Measurements from ENCODE around the gene DOK7. TPM values are rescaled to one million over a fixed set of nuclear protein-coding genes. Genes with fewer than 3 reads are reported as not detected.

The DOK7 gene
- polyA plus RNA-seq, 1 experiment = not detected

DNA sequence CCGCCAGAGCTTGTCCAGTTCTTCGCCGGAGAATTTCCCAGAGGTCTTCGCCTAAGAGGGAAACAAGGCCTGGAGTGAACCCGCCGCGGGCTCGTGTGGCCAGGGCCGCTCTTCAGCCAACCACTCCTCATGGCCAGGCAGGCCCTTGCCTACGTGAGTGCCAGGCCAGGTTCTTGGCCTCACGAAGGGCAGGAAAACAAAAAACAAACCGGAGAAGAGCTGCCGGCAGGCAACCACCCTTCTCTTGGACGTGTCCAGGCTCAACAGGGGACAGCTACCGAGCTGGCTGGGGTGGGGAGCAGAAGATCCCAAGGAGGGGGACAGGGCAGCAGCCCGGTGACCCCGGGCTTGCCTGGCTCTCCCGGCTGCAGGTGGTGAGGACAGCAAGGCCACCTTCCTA lies 55.8 kb downstream of the DOK7 start:
- TF ChIP-seq, protein P1, sequence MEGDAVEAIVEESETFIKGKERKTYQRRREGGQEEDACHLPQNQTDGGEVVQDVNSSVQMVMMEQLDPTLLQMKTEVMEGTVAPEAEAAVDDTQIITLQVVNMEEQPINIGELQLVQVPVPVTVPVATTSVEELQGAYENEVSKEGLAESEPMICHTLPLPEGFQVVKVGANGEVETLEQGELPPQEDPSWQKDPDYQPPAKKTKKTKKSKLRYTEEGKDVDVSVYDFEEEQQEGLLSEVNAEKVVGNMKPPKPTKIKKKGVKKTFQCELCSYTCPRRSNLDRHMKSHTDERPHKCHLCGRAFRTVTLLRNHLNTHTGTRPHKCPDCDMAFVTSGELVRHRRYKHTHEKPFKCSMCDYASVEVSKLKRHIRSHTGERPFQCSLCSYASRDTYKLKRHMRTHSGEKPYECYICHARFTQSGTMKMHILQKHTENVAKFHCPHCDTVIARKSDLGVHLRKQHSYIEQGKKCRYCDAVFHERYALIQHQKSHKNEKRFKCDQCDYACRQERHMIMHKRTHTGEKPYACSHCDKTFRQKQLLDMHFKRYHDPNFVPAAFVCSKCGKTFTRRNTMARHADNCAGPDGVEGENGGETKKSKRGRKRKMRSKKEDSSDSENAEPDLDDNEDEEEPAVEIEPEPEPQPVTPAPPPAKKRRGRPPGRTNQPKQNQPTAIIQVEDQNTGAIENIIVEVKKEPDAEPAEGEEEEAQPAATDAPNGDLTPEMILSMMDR (IDR thresholded peaks at IDR 0.05; ENCODE audit: insufficient read depth, low read depth, low read length) = no peak
- ChIA-PET POLR2A (no interaction called here), CTCF (interaction anchor here (0.5 kb wide), 1 partner anchor 39 kb away, joined by 3 read pairs; no protein-coding TSS in a partner anchor)
- DNase-seq (ENCODE audit: low read depth) = no peak
- Histone ChIP-seq H3K4me3 (ENCODE audit: low read depth, low read length) (no peak overlapping the region), H3K27me3 (ENCODE audit: control insufficient read depth, insufficient read depth, low read length) (no peaks in the 10 kb centered on the region), H3K36me3 (ENCODE audit: control insufficient read depth, insufficient read depth, low read length) (peaks cover 62% of the 10 kb centered on the region)

DNA sequence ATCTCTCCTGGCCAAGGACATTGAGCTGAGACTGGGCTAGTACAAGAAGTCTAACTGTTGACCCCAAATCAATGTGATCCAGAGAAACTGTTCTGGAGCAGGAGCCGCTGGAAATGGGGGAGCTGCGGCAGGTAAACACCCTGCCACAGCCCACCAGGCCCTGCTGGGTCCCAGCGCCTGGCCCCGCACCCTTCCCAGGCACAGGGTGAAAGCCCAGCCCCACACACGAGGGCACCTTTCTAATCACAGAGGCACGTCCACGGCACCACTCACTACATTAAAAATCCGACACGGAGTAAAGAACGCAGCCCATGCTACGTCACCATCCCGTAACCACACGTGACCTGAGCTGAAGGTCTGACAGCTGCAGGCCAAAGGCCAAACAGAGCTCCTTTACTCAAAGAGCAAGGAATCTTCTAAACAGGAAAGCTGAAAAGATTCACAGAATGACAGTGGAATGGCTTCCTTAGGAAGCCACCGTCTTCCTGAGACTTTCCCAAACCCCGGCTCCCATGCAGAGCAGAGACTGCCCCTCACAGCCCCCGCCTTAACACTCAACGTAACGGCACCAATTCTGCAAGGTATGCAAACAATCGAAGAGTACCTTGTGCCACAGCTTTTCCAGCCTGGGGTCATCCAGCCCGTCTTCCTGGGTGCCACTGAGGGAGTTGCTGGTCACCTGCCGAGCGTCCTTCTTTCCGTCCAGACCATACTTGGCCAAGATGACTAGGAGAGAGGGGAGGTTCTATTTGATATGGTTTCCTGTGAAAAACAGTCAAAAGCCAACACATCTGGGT lies 56.6 kb downstream of the DOK7 start:
- CTCF ChIA-PET = interaction anchor here (0.5 kb wide), 1 partner anchor 40 kb away, joined by 3 read pairs; no protein-coding TSS in a partner anchor
- TF ChIP-seq, protein P1 (IDR thresholded peaks at IDR 0.05; ENCODE audit: insufficient read depth, low read depth, low read length) = no peak

DNA sequence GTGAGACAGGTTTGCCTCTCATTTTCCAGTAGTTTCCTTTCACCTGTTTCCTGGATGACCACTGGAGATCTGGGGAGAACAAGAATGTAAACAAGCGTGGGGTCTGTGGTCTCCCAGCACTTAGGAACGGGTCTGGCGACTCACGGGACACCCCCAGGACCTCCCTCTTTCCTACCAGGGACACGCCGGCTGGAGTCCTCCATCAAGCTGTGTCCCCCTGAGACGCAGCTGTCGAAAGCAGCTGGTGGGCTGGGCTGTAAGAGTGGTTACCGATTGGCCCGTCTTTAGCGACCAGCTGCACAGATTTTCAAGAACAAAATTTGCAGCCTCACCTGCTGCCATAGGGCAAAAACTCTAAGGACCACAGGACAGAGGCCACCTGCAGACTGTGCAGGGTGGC lies 57.2 kb downstream of the DOK7 start:
- Histone ChIP-seq H3K36me3 (ENCODE audit: control insufficient read depth, insufficient read depth, low read length) (peaks cover 57% of the 10 kb centered on the region), H3K27me3 (ENCODE audit: control insufficient read depth, insufficient read depth, low read length) (no peaks in the 10 kb centered on the region), H3K4me3 (ENCODE audit: low read depth, low read length) (no peak overlapping the region)
- ChIA-PET CTCF (no interaction called here), POLR2A (no interaction called here)
- TF ChIP-seq, protein P1 (IDR thresholded peaks at IDR 0.05; ENCODE audit: insufficient read depth, low read depth, low read length) = no peak
- no peak for DNase-seq (ENCODE audit: low read depth)

More for the DNA sequence above, 56.6 kb downstream of the DOK7 start:
- no peak for DNase-seq (ENCODE audit: low read depth)
- no peak overlapping the region for H3K4me3 ChIP-seq (ENCODE audit: low read depth, low read length)
- no peaks in the 10 kb centered on the region for H3K27me3 ChIP-seq (ENCODE audit: control insufficient read depth, insufficient read depth, low read length)
- POLR2A ChIA-PET = no interaction called here
- H3K36me3 ChIP-seq (ENCODE audit: control insufficient read depth, insufficient read depth, low read length) = peaks cover 60% of the 10 kb centered on the region

DNA sequence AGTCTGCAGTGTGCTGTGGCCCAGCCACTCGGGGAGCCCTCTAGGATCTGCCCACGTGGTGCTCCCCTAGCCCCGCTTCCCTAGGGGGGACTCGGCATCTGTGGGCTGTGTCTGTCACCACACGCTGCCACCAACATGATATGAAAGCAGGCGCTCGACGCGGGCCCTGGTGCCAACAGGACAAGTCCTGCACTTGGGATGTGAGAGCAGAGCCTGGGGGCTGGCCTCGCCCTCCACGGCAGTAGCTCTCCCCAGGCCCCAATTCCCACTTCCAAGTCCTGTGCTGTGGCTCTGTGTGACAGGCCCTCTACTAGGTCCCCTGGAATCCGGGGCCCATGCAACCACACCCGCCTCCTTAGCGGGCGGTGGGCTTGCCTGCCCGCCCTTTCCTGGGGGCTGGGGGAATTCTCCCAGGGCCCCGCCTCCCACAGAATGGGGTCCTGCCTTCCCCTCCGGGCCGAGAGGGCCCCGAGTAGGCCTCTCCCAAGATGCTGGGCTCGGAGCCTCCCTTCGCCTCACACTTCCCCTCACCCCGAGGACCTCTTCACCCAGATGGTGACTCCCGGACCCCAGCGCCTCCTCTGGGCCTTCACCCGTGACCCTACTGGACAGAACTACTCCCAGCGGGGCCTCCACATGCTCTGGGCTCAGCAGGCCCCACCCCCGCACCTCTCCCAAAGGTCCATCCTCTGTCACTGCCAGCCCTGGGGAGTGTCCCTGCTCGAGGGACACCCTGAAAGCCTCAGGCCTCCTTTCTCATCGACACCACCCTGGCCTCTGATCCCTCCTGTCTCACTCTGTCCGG lies 57.9 kb downstream of the DOK7 start:
- DNase-seq (ENCODE audit: low read depth) = no peak
- POLR2A ChIA-PET = no interaction called here
- CTCF ChIA-PET = no interaction called here
- Histone ChIP-seq H3K36me3 (ENCODE audit: control insufficient read depth, insufficient read depth, low read length) (peaks cover 56% of the 10 kb centered on the region), H3K27me3 (ENCODE audit: control insufficient read depth, insufficient read depth, low read length) (no peaks in the 10 kb centered on the region), H3K4me3 (ENCODE audit: low read depth, low read length) (no peak overlapping the region)
- TF ChIP-seq, protein P1 (IDR thresholded peaks at IDR 0.05; ENCODE audit: insufficient read depth, low read depth, low read length) = no peak

DNA sequence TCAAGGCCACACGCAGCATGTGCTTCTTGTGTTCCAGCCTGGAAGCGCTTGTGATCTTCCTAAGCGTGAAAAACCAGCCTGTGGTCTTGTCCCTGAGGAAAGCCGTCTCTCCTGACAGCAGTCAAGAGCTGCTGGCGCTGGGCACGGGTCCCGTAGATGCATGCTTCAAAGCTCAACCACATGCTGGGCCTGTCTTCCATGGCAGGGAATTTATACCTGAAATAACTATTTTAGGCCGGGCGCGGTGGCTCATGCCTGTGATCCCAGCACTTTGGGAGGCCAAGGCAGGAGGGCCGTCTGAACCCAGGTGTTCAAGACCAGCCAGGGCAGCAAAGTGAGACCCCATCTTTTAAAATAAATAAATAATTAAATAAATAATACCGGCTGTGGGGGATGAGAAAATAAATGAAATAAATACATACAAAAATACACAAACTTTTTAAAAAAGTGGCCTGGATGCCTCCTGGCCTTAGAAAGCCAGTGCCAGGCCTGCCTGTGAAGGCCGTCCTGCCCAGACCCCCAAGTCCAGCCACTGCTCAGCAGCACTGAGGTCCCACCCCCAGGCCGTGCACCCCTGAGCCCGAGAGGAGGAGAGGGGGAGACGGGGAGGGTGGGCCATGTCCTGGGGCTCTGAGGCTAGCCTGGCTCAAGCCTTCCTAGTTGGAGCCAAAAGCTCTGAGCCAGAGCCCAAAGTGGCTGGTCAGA lies 58.7 kb downstream of the DOK7 start:
- CTCF ChIA-PET = no interaction called here
- TF ChIP-seq, protein P1 (IDR thresholded peaks at IDR 0.05; ENCODE audit: insufficient read depth, low read depth, low read length) = no peak
- H3K4me3 ChIP-seq (ENCODE audit: low read depth, low read length) = no peak overlapping the region
- DNase-seq (ENCODE audit: low read depth) = no peak
- POLR2A ChIA-PET = no interaction called here
- H3K36me3 ChIP-seq (ENCODE audit: control insufficient read depth, insufficient read depth, low read length) = peaks cover 50% of the 10 kb centered on the region
- no peaks in the 10 kb centered on the region for H3K27me3 ChIP-seq (ENCODE audit: control insufficient read depth, insufficient read depth, low read length)

Measured in BJ (cell line).